K562 (cell line): ENCODE results near the gene LACC1. TPM values are rescaled to one million over a fixed set of nuclear protein-coding genes. Genes with fewer than 3 reads are reported as not detected.

ENCODE experiments used
- ATAC-seq: fragments of 200-7000 bp; cut with Tn5 transposase; 3 replicates; pipeline ENCODE4 v1.9.1; 2020; ENCODE audit warnings: moderate library complexity
- BruUV-seq: library from RNA; stranded (reverse); fragments of 400-500 nt; replicated peaks from 2 replicates; lab custom pipeline; 2021; lab: Mats Ljungman, UMichigan
- CTCF ChIA-PET: fragments of 300-600 bp; formaldehyde crosslinking; extraction: SDS; loops from one replicate; lab custom pipeline; 2021; ENCODE audit warnings: low intra/inter-chr PET ratio; lab: Yijun Ruan, JAX
- POLR2A ChIA-PET: fragments of 300-600, 350-650 bp; sonication (Branson Sonifier 250); formaldehyde crosslinking; extraction: SDS; loops from one replicate; lab custom pipeline; 2021; ENCODE audit warnings: antibody characterized with exemption, inconsistent platforms; lab: Yijun Ruan, JAX
- DNase-seq, 4 experiments: peaks; one replicate each; pipeline versions ENCODE4 v3.0.0 to v3.0.0-alpha.2; 2011 to 2018; ENCODE audit warnings: low spot score in 3 of 4, mixed read lengths in 3 of 4; ENCODE audit errors: extremely low read depth in 1 of 4
- FAIRE-seq: peaks from 2 replicates; lab custom pipeline; 2011; peaks lifted over from hg19 to GRCh38; lab: Jason Lieb, UNC
- H2AFZ ChIP-seq: 2 replicates; pipeline ENCODE4 v1.6.0; 2011; ENCODE audit warnings: low read depth, low read length, control low read depth, inconsistent platforms
- H3K27ac ChIP-seq: fragments of 200-600 bp; 3 replicates; pipeline ENCODE4 v1.8.0; 2011; ENCODE audit warnings: low read depth, mild to moderate bottlenecking, control low read depth, inconsistent platforms, low read length, moderate library complexity, mixed read lengths; ENCODE audit errors: extremely low read depth
- H3K27me3 ChIP-seq, 2 experiments: fragments of 300-600 bp in 1 of 2; 2 replicates in 1 of 2; 3 replicates in 1 of 2; pipeline versions ENCODE4 v1.6.0 to v1.8.0; 2011; ENCODE audit warnings: inconsistent platforms in 2 of 2, low read length in 2 of 2, mild to moderate bottlenecking in 1 of 2, mixed read lengths in 1 of 2, moderate library complexity in 1 of 2; ENCODE audit not compliant: control insufficient read depth in 2 of 2, insufficient read depth in 2 of 2
- H3K36me3 ChIP-seq: fragments of 300-600 bp; 3 replicates; pipeline ENCODE4 v1.8.0; 2011; ENCODE audit warnings: mild to moderate bottlenecking, low read length, inconsistent platforms; ENCODE audit not compliant: control insufficient read depth, insufficient read depth
- H3K4me1 ChIP-seq, 2 experiments: fragments of 200-600 bp in 1 of 2; replicated peaks in 1 of 2; 2 replicates in 1 of 2; 3 replicates in 1 of 2; pipeline versions ENCODE4 v1.5.1 to v1.8.0; 2011; ENCODE audit warnings: inconsistent platforms in 2 of 2, low read length in 2 of 2, mild to moderate bottlenecking in 1 of 2, mixed read lengths in 1 of 2, moderate library complexity in 1 of 2; ENCODE audit not compliant: control insufficient read depth in 2 of 2, insufficient read depth in 2 of 2
- H3K4me2 ChIP-seq: 2 replicates; pipeline ENCODE4 v1.6.1; 2011; ENCODE audit warnings: low read length, control low read depth, inconsistent platforms, mixed read lengths; ENCODE audit not compliant: insufficient read depth
- H3K4me3 ChIP-seq: fragments of 200-600 bp; sonication (generic), shearing (Covaris generic); 2 replicates; pipeline ENCODE4 v1.5.1; 2016; ENCODE audit warnings: control low read depth, inconsistent platforms
- H3K79me2 ChIP-seq: fragments of 200-600 bp; 3 replicates; pipeline ENCODE4 v1.8.0; 2011; ENCODE audit warnings: low read length, inconsistent platforms; ENCODE audit not compliant: control insufficient read depth, insufficient read depth
- H3K9ac ChIP-seq, 2 experiments: 2 replicates each; pipeline versions ENCODE4 v1.6.0 to v1.6.1; 2011; ENCODE audit warnings: low read depth in 2 of 2, low read length in 2 of 2, control low read depth in 1 of 2, inconsistent platforms in 1 of 2, mild to moderate bottlenecking in 1 of 2, mixed read lengths in 1 of 2; ENCODE audit not compliant: insufficient read depth in 1 of 2
- H3K9me1 ChIP-seq: one replicate; pipeline ENCODE4 v1.6.0; 2011; ENCODE audit warnings: inconsistent platforms, mild to moderate bottlenecking, low read length, moderate library complexity; ENCODE audit not compliant: control insufficient read depth, insufficient read depth
- H3K9me3 ChIP-seq: replicated peaks from 2 replicates; pipeline ENCODE4 v1.5.1; 2011; ENCODE audit warnings: low read depth, low read length, inconsistent platforms; ENCODE audit not compliant: control insufficient read depth, insufficient read depth
- H4K20me1 ChIP-seq: replicated peaks from 2 replicates; pipeline ENCODE4 v1.6.1; 2011; ENCODE audit warnings: low read length, inconsistent platforms, mixed read lengths; ENCODE audit not compliant: control insufficient read depth, insufficient read depth
- HMGN3 ChIP-seq: IDR thresholded peaks from 2 replicates; pipeline ENCODE4 v1.6.1; 2011; ENCODE audit warnings: borderline replicate concordance, low read depth, mild to moderate bottlenecking, mixed read lengths, low read length; ENCODE audit not compliant: insufficient read length; ENCODE audit errors: extremely low read depth
- KDM5B ChIP-seq: fragments of 200-600 bp; sonication (generic); IDR thresholded peaks from 2 replicates; pipeline ENCODE4 v1.6.1; 2012; ENCODE audit warnings: low read depth, mild to moderate bottlenecking, moderate library complexity, low read length, control low read depth, inconsistent platforms; ENCODE audit not compliant: insufficient replicate concordance
- NEUROD1 ChIP-seq: fragments of 150-350 bp; IDR thresholded peaks from 2 replicates; pipeline ENCODE4 v1.6.1; 2014; ENCODE audit warnings: borderline replicate concordance, low read length, low read depth; ENCODE audit not compliant: partially characterized antibody
- PHF20 ChIP-seq: fragments of 450-650 bp; IDR thresholded peaks from 2 replicates; pipeline ENCODE4 v1.6.1; 2018; ENCODE audit not compliant: partially characterized antibody
- POLR3A ChIP-seq: IDR thresholded peaks from 2 replicates; pipeline ENCODE4 v1.6.1; 2011; ENCODE audit warnings: borderline replicate concordance, mild to moderate bottlenecking, moderate library complexity; ENCODE audit not compliant: insufficient read length, insufficient read depth; ENCODE audit errors: extremely low read depth
- PTTG1 ChIP-seq: fragments of 450-650 bp; IDR thresholded peaks from 2 replicates; pipeline ENCODE4 v1.6.1; 2016; ENCODE audit warnings: low read depth, mild to moderate bottlenecking, missing genetic modification characterization, missing compliant biosample characterization
- RFX1 ChIP-seq: fragments of 450-650 bp; IDR thresholded peaks from 2 replicates; pipeline ENCODE4 v1.6.1; 2016; ENCODE audit warnings: mild to moderate bottlenecking, moderate library complexity
- RFX5 ChIP-seq: IDR thresholded peaks from 2 replicates; pipeline ENCODE4 v1.6.1; 2011; ENCODE audit warnings: low read depth, mild to moderate bottlenecking, improper control_type of control experiment, low read length
- STAG1 ChIP-seq: sonication (generic); formaldehyde crosslinking; IDR thresholded peaks from 2 replicates; pipeline ENCODE4 v1.5.0; 2020; ENCODE audit warnings: missing genetic modification reagents, borderline replicate concordance
- TEAD2 ChIP-seq: fragments of 450-650 bp; IDR thresholded peaks from 2 replicates; pipeline ENCODE4 v1.6.1; 2016; ENCODE audit warnings: missing genetic modification characterization, control low read depth, missing compliant biosample characterization
- ZC3H8 ChIP-seq: fragments of 450-650 bp; IDR thresholded peaks from 2 replicates; pipeline ENCODE4 v1.6.1; 2017
- ZNF121 ChIP-seq: sonication (generic); formaldehyde crosslinking; conservative IDR thresholded peaks from 2 replicates; pipeline ENCODE4 v1.8.0; 2022; ENCODE audit warnings: missing genetic modification reagents
- ZNF583 ChIP-seq: fragments of 250-450 bp; sonication (Bioruptor Pico); IDR thresholded peaks from 2 replicates; pipeline ENCODE4 v1.4.0; 2020
- WGBS: fragments of 100-300 bp; shearing (Covaris generic); methylation state at CpG from one replicate; pipeline ENCODE4 v1.1.6; 2016; ENCODE audit warnings: low coverage, mixed read lengths; ENCODE audit not compliant: insufficient coverage; ENCODE audit errors: missing lambda C conversion rate; 5-methylcytosine and 5-hydroxymethylcytosine counted together
- in situ Hi-C: fragments of 300-500 bp; cut with MboI; formaldehyde crosslinking; loops from 4 replicates; pipeline ENCODE4 v1.15.0; 2018; ENCODE audit warnings: inconsistent platforms, mixed read lengths
- intact Hi-C: fragments of 100-400 bp; cut with micrococcal nuclease; formaldehyde crosslinking; loops from 2 replicates; pipeline ENCODE4 v1.14.2; 2022
- polyA plus RNA-seq, 8 experiments: library from polyadenylated mRNA; depleted of rRNA in 4 of 8; stranded (reverse) in 5 of 8; unstranded in 3 of 8; fragments of >200 nt; fragmentation: Nextera tagmentation in 2 of 8; fragmentation: Illumina TruSeq in 1 of 8; extraction: Ambion mirVana in 2 of 8; extraction: Trizol in 1 of 8; gene quantifications; 2 replicates each; pipeline versions ENCODE4 v1.2.1 to v1.2.3, GENCODE V29; 2011 to 2014; ENCODE audit warnings: inconsistent platforms in 1 of 8, missing spikeins in 1 of 8
- total RNA-seq, 7 experiments: library from RNA; depleted of rRNA in 6 of 7; stranded (reverse); fragments of >200 nt in 6 of 7; fragmentation: Illumina TruSeq in 2 of 7; extraction: Trizol in 2 of 7; gene quantifications; 2 replicates each; pipeline versions ENCODE4 v1.2.1 to v1.2.3, GENCODE V29; 2011 to 2021; ENCODE audit warnings: low replicate concordance in 1 of 7
- TF ChIP-seq, protein P1 (sequence below): fragments of 200-800 bp; sonication (Bioruptor generic); IDR thresholded peaks from 2 replicates; pipeline ENCODE4 v1.6.1; 2017; ENCODE audit warnings: missing genetic modification characterization, missing compliant biosample characterization
- TF ChIP-seq, protein P2 (sequence below): fragments of 450-650 bp; IDR thresholded peaks from 2 replicates; pipeline ENCODE4 v1.6.1; 2016; ENCODE audit warnings: missing biosample characterization, missing genetic modification characterization
- TF ChIP-seq, protein P3 (sequence below): sonication (generic); formaldehyde crosslinking; IDR thresholded peaks from 2 replicates; pipeline ENCODE4 v1.8.0; 2023; ENCODE audit warnings: mild to moderate bottlenecking, missing genetic modification reagents

The LACC1 gene
- total and polyA plus RNA-seq, 9 of the 15 experiments (the other 6 are each of a cell fraction or from before 2014, with no cell fraction given) = 0.24 TPM; not detected in 8

DNA sequence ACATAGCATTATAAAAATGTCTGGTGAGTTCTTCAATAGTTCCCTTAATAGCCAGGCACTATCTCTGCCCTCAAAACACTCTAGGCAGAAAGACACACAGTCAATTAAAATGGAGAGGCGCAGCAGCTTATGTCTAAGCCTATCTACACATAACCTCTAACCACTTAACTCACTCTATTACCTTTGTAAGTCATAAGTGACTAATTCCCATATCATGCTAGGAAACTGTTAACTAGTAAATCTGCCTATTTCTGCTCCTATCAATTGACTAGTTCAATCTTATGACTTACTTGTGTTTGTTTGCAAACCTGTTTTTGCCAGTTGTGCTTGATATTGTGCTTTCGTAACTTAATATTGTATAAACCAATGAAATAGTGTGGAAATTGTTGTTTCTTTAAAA is 3.3 kb upstream of the LACC1 start:
- intact Hi-C loops = no loop called here
- POLR2A ChIA-PET = no interaction called here
- no peak for FAIRE-seq

More for the DNA sequence above, 3.3 kb upstream of the LACC1 start:
- Histone ChIP-seq H3K4me2 (no peak overlapping the region), H3K9me1 (no peaks in the 10 kb centered on the region), H4K20me1 (no peaks in the 10 kb centered on the region), H3K4me3 (no peak overlapping the region), H3K36me3 (no peaks in the 10 kb centered on the region), H3K27ac (no peak overlapping the region), H3K79me2 (no peaks in the 10 kb centered on the region), H3K9ac (no peak overlapping the region), H3K27me3 (no peaks in the 10 kb centered on the region), H3K4me1 (no peaks in the 10 kb centered on the region; a peak in 1 of 5 replicates), H3K9me3 (no peaks in the 10 kb centered on the region), H2AFZ (no peak overlapping the region)
- TF ChIP-seq ZNF583 (CRISPR knock-in tag) (no peak), PHF20 (no peak), STAG1 (CRISPR knock-in tag) (no peak), ZNF121 (CRISPR knock-in tag) (no peak), POLR3A (no peak), ZC3H8 (no peak), RFX5 (no peak), NEUROD1 (no peak), RFX1 (no peak), HMGN3 (no peak), KDM5B (no peak), TEAD2 (tag) (no peak), PTTG1 (tag) (no peak)
- TF ChIP-seq, protein P1, sequence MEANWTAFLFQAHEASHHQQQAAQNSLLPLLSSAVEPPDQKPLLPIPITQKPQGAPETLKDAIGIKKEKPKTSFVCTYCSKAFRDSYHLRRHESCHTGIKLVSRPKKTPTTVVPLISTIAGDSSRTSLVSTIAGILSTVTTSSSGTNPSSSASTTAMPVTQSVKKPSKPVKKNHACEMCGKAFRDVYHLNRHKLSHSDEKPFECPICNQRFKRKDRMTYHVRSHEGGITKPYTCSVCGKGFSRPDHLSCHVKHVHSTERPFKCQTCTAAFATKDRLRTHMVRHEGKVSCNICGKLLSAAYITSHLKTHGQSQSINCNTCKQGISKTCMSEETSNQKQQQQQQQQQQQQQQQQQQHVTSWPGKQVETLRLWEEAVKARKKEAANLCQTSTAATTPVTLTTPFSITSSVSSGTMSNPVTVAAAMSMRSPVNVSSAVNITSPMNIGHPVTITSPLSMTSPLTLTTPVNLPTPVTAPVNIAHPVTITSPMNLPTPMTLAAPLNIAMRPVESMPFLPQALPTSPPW (CRISPR knock-in tag) = no peak
- TF ChIP-seq, protein P2, sequence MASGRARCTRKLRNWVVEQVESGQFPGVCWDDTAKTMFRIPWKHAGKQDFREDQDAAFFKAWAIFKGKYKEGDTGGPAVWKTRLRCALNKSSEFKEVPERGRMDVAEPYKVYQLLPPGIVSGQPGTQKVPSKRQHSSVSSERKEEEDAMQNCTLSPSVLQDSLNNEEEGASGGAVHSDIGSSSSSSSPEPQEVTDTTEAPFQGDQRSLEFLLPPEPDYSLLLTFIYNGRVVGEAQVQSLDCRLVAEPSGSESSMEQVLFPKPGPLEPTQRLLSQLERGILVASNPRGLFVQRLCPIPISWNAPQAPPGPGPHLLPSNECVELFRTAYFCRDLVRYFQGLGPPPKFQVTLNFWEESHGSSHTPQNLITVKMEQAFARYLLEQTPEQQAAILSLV (tag) = no peak
- TF ChIP-seq, protein P3, sequence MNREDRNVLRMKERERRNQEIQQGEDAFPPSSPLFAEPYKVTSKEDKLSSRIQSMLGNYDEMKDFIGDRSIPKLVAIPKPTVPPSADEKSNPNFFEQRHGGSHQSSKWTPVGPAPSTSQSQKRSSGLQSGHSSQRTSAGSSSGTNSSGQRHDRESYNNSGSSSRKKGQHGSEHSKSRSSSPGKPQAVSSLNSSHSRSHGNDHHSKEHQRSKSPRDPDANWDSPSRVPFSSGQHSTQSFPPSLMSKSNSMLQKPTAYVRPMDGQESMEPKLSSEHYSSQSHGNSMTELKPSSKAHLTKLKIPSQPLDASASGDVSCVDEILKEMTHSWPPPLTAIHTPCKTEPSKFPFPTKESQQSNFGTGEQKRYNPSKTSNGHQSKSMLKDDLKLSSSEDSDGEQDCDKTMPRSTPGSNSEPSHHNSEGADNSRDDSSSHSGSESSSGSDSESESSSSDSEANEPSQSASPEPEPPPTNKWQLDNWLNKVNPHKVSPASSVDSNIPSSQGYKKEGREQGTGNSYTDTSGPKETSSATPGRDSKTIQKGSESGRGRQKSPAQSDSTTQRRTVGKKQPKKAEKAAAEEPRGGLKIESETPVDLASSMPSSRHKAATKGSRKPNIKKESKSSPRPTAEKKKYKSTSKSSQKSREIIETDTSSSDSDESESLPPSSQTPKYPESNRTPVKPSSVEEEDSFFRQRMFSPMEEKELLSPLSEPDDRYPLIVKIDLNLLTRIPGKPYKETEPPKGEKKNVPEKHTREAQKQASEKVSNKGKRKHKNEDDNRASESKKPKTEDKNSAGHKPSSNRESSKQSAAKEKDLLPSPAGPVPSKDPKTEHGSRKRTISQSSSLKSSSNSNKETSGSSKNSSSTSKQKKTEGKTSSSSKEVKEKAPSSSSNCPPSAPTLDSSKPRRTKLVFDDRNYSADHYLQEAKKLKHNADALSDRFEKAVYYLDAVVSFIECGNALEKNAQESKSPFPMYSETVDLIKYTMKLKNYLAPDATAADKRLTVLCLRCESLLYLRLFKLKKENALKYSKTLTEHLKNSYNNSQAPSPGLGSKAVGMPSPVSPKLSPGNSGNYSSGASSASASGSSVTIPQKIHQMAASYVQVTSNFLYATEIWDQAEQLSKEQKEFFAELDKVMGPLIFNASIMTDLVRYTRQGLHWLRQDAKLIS (CRISPR knock-in tag) = no peak
- BruUV-seq = no TSS peak
- ATAC-seq (no peak), DNase-seq (no peak)
- 9% methylated on average over 2 of the region's 2 CpGs for WGBS
- in situ Hi-C loops = no loop called here
- CTCF ChIA-PET = no interaction called here
